MM.1S (cell line): Measurements from ENCODE around the gene PAK4.

Experiments
- EZH2phosphoT487 ChIP-seq: fragments of 300-600 bp; sonication (generic); IDR thresholded peaks from 2 replicates; pipeline ENCODE4 v1.6.1; 2018; ENCODE audit warnings: antibody characterized with exemption, low read length
- TF ChIP-seq, protein P1 (sequence below): fragments of 300-600 bp; sonication (generic); IDR thresholded peaks from 2 replicates; pipeline ENCODE4 v1.5.1; 2016; ENCODE audit warnings: antibody characterized with exemption, low read length, mixed read lengths

DNA sequence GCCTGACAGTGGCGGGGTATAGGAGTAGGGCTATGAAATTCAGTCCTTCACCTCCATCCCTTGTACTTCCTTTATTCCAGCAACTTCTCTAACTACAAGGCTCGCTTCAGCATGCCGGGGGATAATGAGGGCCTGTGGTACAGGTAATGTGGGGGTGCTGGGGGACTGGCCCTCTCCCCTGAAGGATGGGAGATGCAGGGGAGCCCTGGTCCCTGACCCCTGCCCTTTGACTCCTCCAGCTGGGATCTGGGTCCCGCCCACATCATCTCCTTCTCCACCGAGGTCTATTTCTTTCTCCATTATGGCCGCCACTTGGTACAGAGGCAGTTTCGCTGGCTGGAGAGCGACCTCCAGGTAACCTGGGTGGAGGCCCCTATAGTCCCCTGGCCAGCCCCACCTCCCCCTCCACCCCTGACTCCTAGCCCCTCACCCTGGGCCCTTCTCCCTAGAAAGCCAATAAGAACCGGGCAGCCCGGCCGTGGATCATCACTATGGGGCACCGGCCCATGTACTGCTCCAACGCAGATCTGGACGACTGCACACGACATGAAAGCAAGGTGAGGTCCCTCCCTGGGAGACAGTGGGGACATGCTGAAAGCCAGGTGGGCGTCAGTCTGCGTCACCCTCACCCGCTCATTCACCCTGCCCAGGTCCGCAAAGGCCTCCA, 25.0 kb upstream of the PAK4 start:
- TF ChIP-seq, protein P1, sequence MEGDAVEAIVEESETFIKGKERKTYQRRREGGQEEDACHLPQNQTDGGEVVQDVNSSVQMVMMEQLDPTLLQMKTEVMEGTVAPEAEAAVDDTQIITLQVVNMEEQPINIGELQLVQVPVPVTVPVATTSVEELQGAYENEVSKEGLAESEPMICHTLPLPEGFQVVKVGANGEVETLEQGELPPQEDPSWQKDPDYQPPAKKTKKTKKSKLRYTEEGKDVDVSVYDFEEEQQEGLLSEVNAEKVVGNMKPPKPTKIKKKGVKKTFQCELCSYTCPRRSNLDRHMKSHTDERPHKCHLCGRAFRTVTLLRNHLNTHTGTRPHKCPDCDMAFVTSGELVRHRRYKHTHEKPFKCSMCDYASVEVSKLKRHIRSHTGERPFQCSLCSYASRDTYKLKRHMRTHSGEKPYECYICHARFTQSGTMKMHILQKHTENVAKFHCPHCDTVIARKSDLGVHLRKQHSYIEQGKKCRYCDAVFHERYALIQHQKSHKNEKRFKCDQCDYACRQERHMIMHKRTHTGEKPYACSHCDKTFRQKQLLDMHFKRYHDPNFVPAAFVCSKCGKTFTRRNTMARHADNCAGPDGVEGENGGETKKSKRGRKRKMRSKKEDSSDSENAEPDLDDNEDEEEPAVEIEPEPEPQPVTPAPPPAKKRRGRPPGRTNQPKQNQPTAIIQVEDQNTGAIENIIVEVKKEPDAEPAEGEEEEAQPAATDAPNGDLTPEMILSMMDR = no peak
- TF ChIP-seq EZH2phosphoT487 = no peak
